Suppressor macrophage treated with lipopolysaccharide for 4 hours (primary cell): Measurements from ENCODE around the gene DNAJC18.
"Not testable (repeated sequence)": the region's sequence is repeated elsewhere in the genome, so short reads cannot be mapped to it uniquely, and the experiment has no call there.

Source experiments
- DNase-seq: peaks from one replicate; pipeline ENCODE4 v3.0.0-alpha.2; 2020

Gene DNAJC18

DNA sequence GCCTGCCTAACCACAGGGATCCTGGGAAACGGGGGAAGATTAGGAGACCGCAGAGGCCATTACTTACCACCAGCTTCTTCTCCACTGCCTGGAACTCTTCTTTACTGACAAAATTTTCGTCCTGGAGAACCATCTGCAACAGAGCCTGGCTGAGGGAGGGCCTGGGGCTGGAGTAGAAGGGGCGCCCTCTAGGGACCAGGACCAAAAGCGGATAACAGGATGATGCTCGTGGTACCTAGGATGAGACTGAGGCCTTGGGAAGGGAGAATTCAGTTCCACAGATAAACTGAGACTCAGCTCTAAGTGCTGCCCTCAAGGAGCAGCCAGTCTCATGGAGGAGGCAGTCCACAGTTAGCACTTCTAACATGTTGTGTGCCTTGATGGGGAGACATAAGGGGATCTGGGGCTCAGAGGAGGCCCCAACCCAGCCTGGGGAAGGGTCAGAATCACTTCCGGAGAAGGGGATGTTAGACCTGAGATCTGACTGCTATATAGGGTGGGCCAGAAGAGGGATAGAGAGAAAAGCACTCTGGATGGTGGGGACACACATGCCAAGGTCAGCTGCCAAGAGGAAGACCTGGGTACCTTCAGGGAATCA is 36.7 kb downstream of the DNAJC18 start:
- DNase-seq: peak; percentile 45

- DNase-seq: no peak
Observed at GRCh38 chr5:139401546-139401945, 37.8 kb downstream of the DNAJC18 start.

- DNase-seq: no peak
Observed at GRCh38 chr5:139399501-139400121, 39.7 kb downstream of the DNAJC18 start.

DNA sequence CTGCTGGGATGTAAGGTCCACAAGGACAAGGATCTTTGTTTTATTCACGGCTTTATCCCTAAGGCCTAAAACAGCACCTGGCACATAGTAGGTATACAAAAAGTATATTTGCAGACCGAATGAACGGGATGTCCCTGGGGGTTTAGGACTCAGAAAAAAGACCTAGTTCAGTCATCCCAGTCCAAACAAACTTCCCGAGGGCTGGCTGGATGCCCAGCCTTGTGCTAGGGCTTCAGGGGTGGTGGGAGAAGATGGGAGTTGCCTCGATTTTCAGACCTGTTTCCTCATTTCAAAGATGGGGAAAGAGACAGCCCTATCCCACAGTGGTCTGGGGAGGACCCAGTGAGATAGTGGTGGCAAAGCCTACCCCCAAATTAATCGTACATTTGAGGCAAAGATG is 41.4 kb downstream of the DNAJC18 start:
- DNase-seq: no peak

GRCh38 chr5:139396691-139397090 is 42.6 kb downstream of the DNAJC18 start:
- no peak for DNase-seq

- DNase-seq: no peak
Observed at GRCh38 chr5:139395844-139396640, 43.3 kb downstream of the DNAJC18 start.

DNA sequence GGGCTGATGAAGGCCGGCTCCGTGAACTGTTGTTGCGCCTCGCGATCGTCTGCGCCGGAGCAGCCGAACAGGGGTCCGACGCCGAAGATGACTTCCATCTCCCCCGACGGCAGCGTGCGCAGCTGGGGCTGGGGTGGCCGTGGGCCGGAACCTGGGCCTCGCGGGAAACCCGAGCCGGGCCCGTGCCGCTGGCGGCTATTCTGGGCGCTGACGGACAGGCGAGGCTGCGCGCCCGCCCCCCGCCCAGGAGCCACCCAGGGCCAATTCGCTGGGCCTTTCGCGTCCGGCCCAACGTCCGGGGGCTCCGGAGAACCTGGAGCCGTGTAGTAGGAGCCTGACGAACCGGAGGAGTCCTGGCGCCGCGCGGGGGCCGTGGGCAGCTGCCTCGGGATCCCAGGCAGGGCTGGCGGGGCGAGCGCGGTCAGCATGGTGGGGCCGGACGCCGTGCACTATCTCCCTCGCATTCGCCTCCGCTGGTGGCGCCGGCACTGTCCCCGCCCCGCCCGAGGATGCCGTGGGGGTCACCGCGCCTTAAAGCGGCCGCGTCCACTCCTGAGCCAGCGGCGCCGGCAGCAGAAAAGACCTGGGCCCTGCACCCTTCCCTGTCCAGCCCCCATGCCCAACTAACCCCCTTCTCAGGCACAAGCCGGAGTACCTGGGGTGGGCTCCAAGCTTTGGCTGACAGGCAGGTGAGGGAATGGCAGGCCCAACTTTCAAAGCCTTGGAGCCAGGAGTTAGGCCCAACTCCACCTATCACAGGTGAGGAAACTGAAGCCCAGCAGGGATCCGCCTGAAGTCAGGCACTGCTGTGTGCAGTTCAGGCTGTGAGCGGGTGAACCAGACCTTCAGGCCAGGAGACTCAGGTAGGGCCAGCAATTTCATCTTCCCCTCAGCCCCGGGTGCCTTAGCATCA is 44.4 kb downstream of the DNAJC18 start, which contains the start of gene PROB1:
TSS of gene PROB1 (minus strand) at position 451 of the 913 bp plus-strand sequence. CDS start at position 428, 23 bp downstream.
- no peak for DNase-seq

GRCh38 chr5:139394123-139394653 is 45.1 kb downstream of the DNAJC18 start:
- DNase-seq: no peak

- no peak for DNase-seq
Observed at GRCh38 chr5:139393497-139394122, 45.7 kb downstream of the DNAJC18 start.

DNA sequence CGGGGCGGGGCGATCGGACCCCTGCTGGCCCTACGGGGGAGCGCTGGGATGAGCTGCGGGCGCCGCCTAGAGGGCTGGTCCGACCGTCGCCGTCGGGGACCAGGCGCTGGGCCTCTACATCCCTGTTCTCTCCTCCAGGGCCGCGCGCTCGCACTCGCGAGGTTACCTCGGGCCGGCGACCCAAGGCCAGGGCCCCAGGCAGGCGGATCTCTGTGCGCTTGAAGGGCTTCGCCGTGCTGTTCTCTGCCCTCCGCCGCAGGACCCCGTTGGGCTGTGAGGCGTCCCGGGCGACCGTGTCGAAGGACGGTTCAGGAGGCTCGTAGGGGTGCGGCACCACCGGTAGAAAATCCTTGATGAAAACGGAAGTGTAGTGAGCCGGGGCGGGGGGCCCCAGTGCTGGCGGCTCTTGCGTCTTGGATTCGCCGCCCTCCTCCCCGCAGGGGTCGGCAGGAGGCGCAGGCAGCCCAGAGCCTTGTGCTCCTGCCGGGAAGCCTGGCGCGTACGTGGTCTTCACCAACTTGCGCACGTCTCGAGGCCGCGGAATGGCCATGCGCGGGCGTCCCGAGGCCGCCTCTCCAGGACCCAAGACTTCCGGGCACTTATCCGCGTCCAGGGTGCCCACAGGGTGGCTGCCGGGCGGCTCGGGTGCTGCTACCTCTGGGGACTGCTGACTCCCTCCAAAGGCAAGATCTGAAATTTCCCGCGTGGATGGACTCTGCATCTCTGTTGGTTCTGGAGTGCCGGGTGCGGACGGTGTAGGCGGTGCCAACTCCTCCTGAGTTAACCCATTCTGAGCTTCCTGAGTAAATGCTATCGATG is 46.4 kb downstream of the DNAJC18 start:
- DNase-seq: peak; percentile 73

DNA sequence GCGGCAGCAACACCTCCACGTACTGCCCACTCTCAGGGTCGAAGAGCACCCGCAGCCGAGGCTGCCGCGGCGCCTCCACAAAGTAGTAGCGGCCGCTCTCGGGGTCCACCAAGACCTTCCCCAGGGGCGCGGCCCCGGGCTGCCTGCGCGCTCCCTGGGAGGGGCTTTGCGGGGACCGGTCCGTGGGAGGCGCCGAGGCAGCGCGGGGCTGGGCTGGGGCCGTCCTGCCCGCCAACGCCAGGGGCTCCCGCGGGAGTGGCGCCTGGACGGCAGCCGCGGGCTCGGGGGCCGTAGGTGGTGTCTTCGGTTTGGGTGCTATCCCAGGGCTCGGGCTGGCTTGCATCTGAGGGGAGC is 47.0 kb downstream of the DNAJC18 start:
- no peak for DNase-seq

- peak; percentile 50 for DNase-seq
Observed at GRCh38 chr5:139391570-139392323, 47.6 kb downstream of the DNAJC18 start.

DNA sequence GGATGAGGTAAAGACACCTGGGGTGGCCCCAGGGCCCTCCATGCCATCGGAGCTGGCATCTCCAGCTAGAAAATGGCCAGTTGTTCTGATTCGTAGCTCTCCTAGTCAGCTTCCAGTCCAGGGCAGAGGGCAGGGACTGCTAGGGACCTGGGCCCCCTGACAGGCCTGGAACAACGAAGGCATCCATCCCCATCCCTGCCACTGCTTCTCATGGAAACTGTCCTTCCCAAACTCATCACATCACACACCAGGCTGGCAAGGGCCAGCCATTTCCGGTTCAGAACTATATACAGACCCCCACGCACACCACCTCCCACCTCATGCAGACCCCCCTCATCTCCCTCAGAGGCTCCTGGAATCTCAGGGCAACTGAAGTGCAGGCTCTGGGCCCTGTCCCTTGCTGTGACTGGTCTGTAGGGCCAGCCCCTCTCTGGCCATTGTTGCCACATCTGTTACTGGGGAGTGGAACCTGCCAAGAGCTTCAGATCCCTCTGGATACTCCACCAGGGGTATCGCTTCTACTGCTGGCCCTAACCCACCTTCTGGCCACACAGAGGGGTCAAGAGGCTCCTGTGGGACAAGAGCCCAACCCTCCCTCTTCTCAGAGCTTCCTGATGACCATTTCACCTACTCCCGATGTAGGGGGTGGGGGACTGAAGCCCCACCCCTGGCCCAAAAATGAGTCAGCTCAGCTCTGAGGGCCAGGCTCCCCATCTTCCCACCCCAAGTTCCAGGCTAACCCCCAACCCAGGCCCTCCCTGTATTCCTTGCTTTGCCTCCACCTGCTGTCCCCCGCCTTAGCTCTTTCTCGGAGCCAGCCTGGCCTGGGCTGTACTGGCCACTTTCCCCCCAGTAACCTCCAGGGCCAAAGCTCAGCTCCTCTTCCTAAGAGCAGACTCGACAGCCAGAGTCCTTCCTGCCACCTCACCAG is 48.4 kb downstream of the DNAJC18 start:
- no peak for DNase-seq

DNA sequence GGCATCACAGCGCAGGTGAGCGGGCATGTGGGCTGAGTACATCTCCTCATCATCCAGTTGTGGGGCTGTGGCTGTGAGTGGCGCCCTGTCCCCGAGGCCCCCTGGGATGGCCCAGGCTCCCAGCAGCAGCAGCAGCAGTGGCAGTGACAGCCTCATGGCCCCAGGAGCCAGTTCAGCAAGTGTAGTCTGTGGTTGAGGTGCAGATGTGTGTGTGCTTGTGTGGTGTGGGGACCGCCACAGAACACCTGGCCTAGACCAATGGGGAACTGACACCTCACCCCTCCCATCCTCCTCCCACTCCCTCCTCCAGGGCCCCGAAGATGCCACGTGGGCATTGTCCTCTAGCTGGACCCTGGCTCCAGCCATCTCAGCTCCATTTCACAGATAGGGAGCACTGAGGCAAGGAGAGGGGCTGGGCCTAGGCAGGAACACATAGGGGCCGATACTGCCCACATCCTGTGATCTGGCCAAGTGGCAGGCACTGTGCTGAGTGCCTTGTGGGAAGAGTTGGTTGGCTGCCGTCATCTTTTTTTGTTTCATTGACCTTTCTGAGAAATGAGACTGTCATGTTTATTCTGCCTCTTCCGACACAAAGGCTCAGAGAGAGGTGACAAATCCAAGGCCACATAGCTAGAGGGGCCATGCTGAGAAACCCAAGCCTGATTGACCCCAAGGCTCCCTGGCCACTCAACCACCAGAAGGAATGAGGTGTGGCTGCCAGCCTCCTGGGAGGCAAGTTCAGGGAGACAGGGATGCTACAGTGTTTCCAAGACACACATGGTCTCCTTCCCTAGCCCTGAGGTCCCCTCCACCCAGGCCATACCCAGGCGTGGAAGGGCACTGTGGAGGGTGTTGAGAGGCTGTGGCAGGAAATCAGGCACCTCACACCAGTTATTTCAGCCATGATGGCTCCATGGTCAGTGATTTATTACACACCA is 49.4 kb downstream of the DNAJC18 start, which contains the start of gene MZB1:
TSS of gene MZB1 (minus strand) at position 213 of the 938 bp plus-strand sequence. CDS start at position 156, 57 bp downstream.
- DNase-seq: peak; percentile 8

- DNase-seq: no peak
Observed at GRCh38 chr5:139388198-139388821, 51.0 kb downstream of the DNAJC18 start.

DNA sequence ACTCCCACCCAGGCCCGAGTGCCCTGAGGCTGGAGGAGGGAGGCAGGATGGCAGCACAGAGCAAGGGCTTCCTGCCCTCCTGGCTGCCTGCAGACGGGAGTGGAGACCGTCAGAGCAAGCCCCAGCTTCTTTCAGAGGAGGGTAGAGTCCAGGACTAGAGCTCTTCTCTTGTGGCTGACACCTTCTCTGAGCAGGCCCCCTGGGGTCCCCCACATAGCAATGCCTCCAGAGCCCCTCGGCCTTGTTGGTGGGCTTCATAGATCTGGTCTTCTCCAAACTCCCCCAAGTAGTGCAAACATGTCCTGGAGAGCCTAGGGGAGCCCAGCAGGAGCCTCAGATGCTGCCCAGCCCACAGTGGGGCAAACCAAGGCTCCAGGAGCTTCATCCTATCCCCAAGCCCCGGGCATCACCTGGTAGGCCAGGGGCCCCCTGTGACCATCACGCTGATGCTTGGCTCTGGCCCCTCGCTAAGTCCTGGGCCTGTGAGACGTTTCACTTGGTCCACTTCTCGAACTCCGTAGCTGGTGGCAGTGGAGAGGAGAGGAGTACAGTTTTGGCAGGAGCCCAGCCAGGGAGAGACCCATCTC is 51.6 kb downstream of the DNAJC18 start:
- DNase-seq: no peak

- DNase-seq: not testable (repeated sequence)
Observed at GRCh38 chr5:139386956-139387355, 52.4 kb downstream of the DNAJC18 start.
